Brain microvascular endothelial cell (primary cell): ENCODE data around the gene ISG20L2.
A peak's percentile ranks its signal among the peaks of the same experiment; 100 is the strongest.

Experiments
- DNase-seq: peaks from one replicate; pipeline ENCODE4 v3.0.0-alpha.2; 2020
- H3K27ac ChIP-seq: fragments of 250-450 bp; sonication (Bioruptor Pico); 2 replicates; pipeline ENCODE4 v1.5.1; 2020; ENCODE audit warnings: mild to moderate bottlenecking, moderate library complexity
- H3K27me3 ChIP-seq: fragments of 250-450 bp; sonication (Bioruptor Pico); replicated peaks from 2 replicates; pipeline ENCODE4 v1.5.1; 2020; ENCODE audit warnings: mild to moderate bottlenecking
- H3K36me3 ChIP-seq: fragments of 250-450 bp; sonication (Bioruptor Pico); replicated peaks from 2 replicates; pipeline ENCODE4 v1.5.1; 2020; ENCODE audit warnings: mild to moderate bottlenecking
- H3K4me3 ChIP-seq: 2 replicates; pipeline ENCODE4 v1.5.1; 2011; ENCODE audit warnings: low read depth, mild to moderate bottlenecking, control low read depth, low read length, moderate library complexity
- in situ Hi-C: cut with HindIII; loops from 2 replicates; pipeline ENCODE4 v1.10.0; 2017; ENCODE audit warnings: low sequenced_read_pairs, low pct_ligation_motif_present
- TF ChIP-seq, protein P1 (sequence below): IDR thresholded peaks from 2 replicates; pipeline ENCODE4 v1.5.1; 2011; ENCODE audit warnings: low read depth, mild to moderate bottlenecking, moderate library complexity, low read length, control low read depth, inconsistent platforms; ENCODE audit errors: missing control alignments

The ISG20L2 gene

DNA sequence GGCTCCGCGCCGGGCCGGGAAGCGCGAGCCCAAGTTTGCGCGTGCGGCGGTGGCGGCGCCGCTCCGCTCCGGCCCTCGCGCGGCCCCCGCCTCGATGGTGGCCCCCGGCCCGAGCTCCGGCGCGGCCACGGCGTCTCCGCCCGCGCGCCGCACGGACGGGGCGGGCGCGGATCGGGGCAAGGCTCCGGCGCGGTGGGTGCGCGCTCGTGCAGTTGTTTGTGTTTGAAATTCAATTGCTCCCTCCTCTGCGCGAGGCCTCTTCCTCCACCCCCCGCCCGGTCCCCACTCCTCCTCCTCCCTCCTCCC is 22.8 kb upstream of the ISG20L2 start, which contains the start of gene HDGF:
TSS of gene HDGF (minus strand) at position 225 of the 306 bp plus-strand sequence. CDS start 246 bp downstream, outside the sequence.
- Histone ChIP-seq H3K27ac (peak within 1 kb of the TSS; percentile 99), H3K4me3 (peak within 1 kb of the TSS; percentile 96), H3K27me3 (no peaks in the 10 kb centered on the region), H3K36me3 (no peaks in the 10 kb centered on the region)
- TF ChIP-seq, protein P1, sequence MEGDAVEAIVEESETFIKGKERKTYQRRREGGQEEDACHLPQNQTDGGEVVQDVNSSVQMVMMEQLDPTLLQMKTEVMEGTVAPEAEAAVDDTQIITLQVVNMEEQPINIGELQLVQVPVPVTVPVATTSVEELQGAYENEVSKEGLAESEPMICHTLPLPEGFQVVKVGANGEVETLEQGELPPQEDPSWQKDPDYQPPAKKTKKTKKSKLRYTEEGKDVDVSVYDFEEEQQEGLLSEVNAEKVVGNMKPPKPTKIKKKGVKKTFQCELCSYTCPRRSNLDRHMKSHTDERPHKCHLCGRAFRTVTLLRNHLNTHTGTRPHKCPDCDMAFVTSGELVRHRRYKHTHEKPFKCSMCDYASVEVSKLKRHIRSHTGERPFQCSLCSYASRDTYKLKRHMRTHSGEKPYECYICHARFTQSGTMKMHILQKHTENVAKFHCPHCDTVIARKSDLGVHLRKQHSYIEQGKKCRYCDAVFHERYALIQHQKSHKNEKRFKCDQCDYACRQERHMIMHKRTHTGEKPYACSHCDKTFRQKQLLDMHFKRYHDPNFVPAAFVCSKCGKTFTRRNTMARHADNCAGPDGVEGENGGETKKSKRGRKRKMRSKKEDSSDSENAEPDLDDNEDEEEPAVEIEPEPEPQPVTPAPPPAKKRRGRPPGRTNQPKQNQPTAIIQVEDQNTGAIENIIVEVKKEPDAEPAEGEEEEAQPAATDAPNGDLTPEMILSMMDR = no peak
- no peak for DNase-seq
- in situ Hi-C loops = no loop called here

GRCh38 chr1:156750711-156751450 is 22.3 kb upstream of the ISG20L2 start:
- Histone ChIP-seq H3K36me3 (no peaks in the 10 kb centered on the region), H3K4me3 (peak overlapping the region; percentile 96), H3K27me3 (no peaks in the 10 kb centered on the region), H3K27ac (peak overlapping the region; percentile 99)
- TF ChIP-seq, protein P1 = peak; percentile 5
- in situ Hi-C loops = no loop called here
- no peak for DNase-seq

GRCh38 chr1:156750191-156750672 is 21.7 kb upstream of the ISG20L2 start:
- DNase-seq = no peak
- TF ChIP-seq, protein P1 = no peak
- no peaks in the 10 kb centered on the region for H3K36me3 ChIP-seq
- H3K27ac ChIP-seq = peak overlapping the region; percentile 99
- H3K27me3 ChIP-seq = no peaks in the 10 kb centered on the region
- H3K4me3 ChIP-seq = peak overlapping the region; percentile 96
- in situ Hi-C loops = no loop called here

DNA sequence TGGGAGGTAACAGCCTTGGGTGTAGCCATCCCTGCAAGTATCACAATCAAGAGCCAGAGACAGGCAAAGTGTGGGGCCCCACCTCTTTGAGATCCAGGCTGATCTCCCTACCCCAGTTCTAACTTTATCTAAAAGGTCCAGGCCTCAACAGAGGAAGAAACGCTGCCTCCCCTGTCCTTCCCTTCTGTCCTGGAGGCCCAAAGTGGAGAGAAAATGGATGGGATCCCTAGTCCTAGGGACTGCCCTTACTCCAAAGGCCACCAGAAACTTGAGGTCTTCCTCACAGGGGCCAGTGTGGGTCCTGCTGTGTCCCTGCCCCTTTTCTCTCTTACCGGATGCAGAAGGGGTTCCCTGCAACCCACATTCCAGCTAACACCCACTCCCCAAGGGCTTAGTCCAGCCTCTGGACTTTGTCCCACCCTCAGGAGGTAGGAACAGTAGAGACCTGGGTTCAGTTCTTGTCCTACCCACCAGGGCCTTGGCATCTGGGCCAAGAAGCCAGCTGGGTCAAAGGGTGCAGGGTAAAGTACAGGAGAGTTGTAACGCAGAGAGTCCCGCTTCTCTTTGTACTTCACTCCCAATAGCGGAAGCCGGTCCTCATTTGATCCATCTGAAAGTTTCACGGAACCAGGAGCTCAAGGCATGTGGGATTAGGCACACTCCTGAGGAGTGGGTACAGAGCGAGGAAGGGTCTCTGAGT is 21.0 kb upstream of the ISG20L2 start:
- Histone ChIP-seq H3K27me3 (no peaks in the 10 kb centered on the region), H3K36me3 (no peaks in the 10 kb centered on the region), H3K27ac (peak overlapping the region; percentile 99), H3K4me3 (peak overlapping the region; percentile 96)
- TF ChIP-seq, protein P1 = no peak
- DNase-seq = no peak
- in situ Hi-C loops = no loop called here

DNA sequence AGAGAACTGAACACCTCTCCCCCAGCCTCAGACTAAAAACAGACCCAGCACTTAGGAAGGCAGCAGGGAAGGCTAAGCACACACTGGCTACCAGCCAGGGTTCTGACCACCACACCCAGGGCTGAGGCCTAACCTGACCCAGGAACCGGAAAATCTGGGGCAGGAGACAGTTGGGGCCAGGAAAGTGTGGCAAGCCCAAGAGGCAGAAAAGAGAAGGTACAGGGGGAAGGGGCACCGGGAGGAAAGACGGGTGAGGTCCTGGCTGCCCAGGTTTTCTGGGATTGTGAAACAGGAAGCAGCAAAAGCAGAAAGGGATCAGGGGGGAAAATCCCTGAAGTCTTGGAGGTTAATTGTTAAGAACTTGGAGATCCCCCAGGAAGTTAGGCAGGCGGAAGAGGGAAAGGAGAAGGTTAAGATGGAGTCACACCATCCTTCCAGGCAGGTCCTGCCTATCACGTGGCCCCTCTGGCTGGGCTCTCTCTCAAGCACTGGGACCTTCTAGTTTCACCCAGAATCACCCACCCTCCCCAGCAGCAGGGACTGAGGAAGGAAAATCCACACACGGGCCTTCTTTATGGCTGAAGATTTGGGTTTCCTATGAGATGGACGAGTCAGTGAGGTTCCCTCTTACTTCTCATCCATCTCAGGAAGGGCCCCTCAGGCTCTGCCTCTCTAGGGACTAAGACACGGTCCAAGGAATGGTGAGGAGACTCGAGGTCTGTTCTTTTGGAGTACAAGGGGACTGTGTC is 20.3 kb upstream of the ISG20L2 start:
- Histone ChIP-seq H3K27ac (peak overlapping the region; percentile 99), H3K36me3 (no peaks in the 10 kb centered on the region), H3K4me3 (peak overlapping the region; percentile 96), H3K27me3 (no peaks in the 10 kb centered on the region)
- TF ChIP-seq, protein P1 = no peak
- in situ Hi-C loops = no loop called here
- no peak for DNase-seq
